Stomach (tissue), 4 donors: ENCODE results near the gene RHBDD3.

Experiments
- EP300 ChIP-seq: sonication (generic); formaldehyde crosslinking; IDR thresholded peaks from one replicate; pipeline ENCODE4 v1.6.1; 2017; ENCODE audit warnings: antibody characterized with exemption
- POLR2A ChIP-seq, 4 donors: fragments of 450-650 bp; IDR thresholded peaks; one replicate each; pipeline ENCODE4 v1.6.1; 2016; ENCODE audit warnings: antibody characterized with exemption in 4 of 4, control low read depth in 2 of 4, mild to moderate bottlenecking in 1 of 4, moderate library complexity in 1 of 4
- POLR2AphosphoS5 ChIP-seq, 3 donors: sonication (generic); formaldehyde crosslinking; IDR thresholded peaks; one replicate each; pipeline ENCODE4 v1.6.1; 2016; ENCODE audit warnings: antibody characterized with exemption in 3 of 3
- TF ChIP-seq, protein P1 (sequence below), 7 experiments: fragments of 450-650 bp in 4 of 7; fragments of 200-600 bp in 3 of 7; sonication (generic) in 3 of 7; IDR thresholded peaks; one replicate each; pipeline ENCODE4 v1.5.1; 2016 to 2019; ENCODE audit warnings: antibody characterized with exemption in 7 of 7, control low read depth in 2 of 7, mild to moderate bottlenecking in 1 of 7

DNA sequence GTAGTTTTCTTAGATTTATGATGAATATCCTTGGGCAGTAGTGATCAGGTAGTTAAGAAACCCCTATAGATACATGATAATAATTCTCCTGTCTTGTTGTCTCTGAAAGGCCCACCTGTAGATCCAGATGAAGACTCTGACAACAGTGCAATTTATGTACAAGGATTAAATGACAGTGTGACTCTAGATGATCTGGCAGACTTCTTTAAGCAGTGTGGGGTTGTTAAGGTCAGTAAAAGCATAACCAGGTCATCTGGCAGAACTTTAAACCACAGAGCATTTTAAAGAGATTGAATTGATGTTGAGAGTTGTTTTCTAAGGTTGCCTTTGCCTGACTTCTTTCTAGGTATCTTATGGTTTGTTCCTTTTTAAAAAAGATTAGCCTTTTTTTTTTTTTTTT lies 24.6 kb upstream of the RHBDD3 start:
- TF ChIP-seq, protein P1, sequence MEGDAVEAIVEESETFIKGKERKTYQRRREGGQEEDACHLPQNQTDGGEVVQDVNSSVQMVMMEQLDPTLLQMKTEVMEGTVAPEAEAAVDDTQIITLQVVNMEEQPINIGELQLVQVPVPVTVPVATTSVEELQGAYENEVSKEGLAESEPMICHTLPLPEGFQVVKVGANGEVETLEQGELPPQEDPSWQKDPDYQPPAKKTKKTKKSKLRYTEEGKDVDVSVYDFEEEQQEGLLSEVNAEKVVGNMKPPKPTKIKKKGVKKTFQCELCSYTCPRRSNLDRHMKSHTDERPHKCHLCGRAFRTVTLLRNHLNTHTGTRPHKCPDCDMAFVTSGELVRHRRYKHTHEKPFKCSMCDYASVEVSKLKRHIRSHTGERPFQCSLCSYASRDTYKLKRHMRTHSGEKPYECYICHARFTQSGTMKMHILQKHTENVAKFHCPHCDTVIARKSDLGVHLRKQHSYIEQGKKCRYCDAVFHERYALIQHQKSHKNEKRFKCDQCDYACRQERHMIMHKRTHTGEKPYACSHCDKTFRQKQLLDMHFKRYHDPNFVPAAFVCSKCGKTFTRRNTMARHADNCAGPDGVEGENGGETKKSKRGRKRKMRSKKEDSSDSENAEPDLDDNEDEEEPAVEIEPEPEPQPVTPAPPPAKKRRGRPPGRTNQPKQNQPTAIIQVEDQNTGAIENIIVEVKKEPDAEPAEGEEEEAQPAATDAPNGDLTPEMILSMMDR (IDR thresholded peaks at IDR 0.05), result no peak
- TF ChIP-seq POLR2AphosphoS5 (IDR thresholded peaks at IDR 0.05) (no peak), POLR2A (IDR thresholded peaks at IDR 0.05) (no peak), EP300 (no peak)
